ENCODE results near the gene TBC1D2.

The TBC1D2 gene

GRCh38 chr9:98302938-98303632, 47.6 kb upstream of the TBC1D2 start (continued):
- no peak for TF ChIP-seq RBAK (tag by site-specific recombination; IDR thresholded peaks at IDR 0.05)
- no peak for TF ChIP-seq ZNF19 (tag by site-specific recombination; IDR thresholded peaks at IDR 0.05; ENCODE audit: low read depth)
- TF ChIP-seq, protein P1, sequence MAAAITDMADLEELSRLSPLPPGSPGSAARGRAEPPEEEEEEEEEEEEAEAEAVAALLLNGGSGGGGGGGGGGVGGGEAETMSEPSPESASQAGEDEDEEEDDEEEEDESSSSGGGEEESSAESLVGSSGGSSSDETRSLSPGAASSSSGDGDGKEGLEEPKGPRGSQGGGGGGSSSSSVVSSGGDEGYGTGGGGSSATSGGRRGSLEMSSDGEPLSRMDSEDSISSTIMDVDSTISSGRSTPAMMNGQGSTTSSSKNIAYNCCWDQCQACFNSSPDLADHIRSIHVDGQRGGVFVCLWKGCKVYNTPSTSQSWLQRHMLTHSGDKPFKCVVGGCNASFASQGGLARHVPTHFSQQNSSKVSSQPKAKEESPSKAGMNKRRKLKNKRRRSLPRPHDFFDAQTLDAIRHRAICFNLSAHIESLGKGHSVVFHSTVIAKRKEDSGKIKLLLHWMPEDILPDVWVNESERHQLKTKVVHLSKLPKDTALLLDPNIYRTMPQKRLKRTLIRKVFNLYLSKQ (tag by site-specific recombination; IDR thresholded peaks at IDR 0.05; ENCODE audit: borderline replicate concordance): no peak
- TF ChIP-seq, protein P2, sequence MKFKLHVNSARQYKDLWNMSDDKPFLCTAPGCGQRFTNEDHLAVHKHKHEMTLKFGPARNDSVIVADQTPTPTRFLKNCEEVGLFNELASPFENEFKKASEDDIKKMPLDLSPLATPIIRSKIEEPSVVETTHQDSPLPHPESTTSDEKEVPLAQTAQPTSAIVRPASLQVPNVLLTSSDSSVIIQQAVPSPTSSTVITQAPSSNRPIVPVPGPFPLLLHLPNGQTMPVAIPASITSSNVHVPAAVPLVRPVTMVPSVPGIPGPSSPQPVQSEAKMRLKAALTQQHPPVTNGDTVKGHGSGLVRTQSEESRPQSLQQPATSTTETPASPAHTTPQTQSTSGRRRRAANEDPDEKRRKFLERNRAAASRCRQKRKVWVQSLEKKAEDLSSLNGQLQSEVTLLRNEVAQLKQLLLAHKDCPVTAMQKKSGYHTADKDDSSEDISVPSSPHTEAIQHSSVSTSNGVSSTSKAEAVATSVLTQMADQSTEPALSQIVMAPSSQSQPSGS (tag by site-specific recombination; IDR thresholded peaks at IDR 0.05; ENCODE audit: low read depth): no peak
- TF ChIP-seq ZNF114 (tag by site-specific recombination; IDR thresholded peaks at IDR 0.05): no peak
- no peak for TF ChIP-seq ZNF324 (tag by site-specific recombination; IDR thresholded peaks at IDR 0.05)
- no peak for TF ChIP-seq ZBTB20 (tag by site-specific recombination; IDR thresholded peaks at IDR 0.05)
- TF ChIP-seq REST (tag by site-specific recombination; IDR thresholded peaks at IDR 0.05): no peak
- TF ChIP-seq ZNF121 (tag by site-specific recombination; IDR thresholded peaks at IDR 0.05): no peak

- H3K36me3 ChIP-seq (ENCODE audit: control insufficient read depth in 2 of 2, insufficient read depth in 1 of 2, low read length in 2 of 2): no peaks in the 10 kb centered on the region
- H3K9me3 ChIP-seq (ENCODE audit: control insufficient read depth, insufficient read depth, low read depth, low read length): no peaks in the 10 kb centered on the region
- POLR2A ChIA-PET: no interaction called here
- H3K27ac ChIP-seq (ENCODE audit: extremely low read depth, low read depth, low read length): no peak overlapping the region
- TF ChIP-seq ZNF621 (tag by site-specific recombination; IDR thresholded peaks at IDR 0.05) (no peak), ZNF24 (tag by site-specific recombination; IDR thresholded peaks at IDR 0.05) (no peak), ZNF548 (tag by site-specific recombination; IDR thresholded peaks at IDR 0.05) (no peak), BCL11A (tag by site-specific recombination; IDR thresholded peaks at IDR 0.05; ENCODE audit: low read depth) (no peak), ZNF184 (tag by site-specific recombination; IDR thresholded peaks at IDR 0.05) (no peak), PRDM6 (tag by site-specific recombination; IDR thresholded peaks at IDR 0.05) (no peak), ZNF600 (tag by site-specific recombination; IDR thresholded peaks at IDR 0.05) (no peak)
- TF ChIP-seq, protein P3, sequence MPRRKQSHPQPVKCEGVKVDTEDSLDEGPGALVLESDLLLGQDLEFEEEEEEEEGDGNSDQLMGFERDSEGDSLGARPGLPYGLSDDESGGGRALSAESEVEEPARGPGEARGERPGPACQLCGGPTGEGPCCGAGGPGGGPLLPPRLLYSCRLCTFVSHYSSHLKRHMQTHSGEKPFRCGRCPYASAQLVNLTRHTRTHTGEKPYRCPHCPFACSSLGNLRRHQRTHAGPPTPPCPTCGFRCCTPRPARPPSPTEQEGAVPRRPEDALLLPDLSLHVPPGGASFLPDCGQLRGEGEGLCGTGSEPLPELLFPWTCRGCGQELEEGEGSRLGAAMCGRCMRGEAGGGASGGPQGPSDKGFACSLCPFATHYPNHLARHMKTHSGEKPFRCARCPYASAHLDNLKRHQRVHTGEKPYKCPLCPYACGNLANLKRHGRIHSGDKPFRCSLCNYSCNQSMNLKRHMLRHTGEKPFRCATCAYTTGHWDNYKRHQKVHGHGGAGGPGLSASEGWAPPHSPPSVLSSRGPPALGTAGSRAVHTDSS (tag by site-specific recombination; IDR thresholded peaks at IDR 0.05): no peak
- TF ChIP-seq, protein P4, sequence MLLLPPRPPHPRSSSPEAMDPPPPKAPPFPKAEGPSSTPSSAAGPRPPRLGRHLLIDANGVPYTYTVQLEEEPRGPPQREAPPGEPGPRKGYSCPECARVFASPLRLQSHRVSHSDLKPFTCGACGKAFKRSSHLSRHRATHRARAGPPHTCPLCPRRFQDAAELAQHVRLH (tag by site-specific recombination; IDR thresholded peaks at IDR 0.05): no peak
- TF ChIP-seq, protein P5, sequence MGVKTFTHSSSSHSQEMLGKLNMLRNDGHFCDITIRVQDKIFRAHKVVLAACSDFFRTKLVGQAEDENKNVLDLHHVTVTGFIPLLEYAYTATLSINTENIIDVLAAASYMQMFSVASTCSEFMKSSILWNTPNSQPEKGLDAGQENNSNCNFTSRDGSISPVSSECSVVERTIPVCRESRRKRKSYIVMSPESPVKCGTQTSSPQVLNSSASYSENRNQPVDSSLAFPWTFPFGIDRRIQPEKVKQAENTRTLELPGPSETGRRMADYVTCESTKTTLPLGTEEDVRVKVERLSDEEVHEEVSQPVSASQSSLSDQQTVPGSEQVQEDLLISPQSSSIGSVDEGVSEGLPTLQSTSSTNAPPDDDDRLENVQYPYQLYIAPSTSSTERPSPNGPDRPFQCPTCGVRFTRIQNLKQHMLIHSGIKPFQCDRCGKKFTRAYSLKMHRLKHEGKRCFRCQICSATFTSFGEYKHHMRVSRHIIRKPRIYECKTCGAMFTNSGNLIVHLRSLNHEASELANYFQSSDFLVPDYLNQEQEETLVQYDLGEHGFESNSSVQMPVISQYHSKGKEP (tag by site-specific recombination; IDR thresholded peaks at IDR 0.05): no peak
- no peaks in the 10 kb centered on the region for H3K4me1 ChIP-seq (ENCODE audit: control insufficient read depth, insufficient read depth, low read length)
- CTCF ChIA-PET: interaction anchor here (0.6 kb wide), 1 partner anchor 240 kb away, joined by 3 read pairs; no protein-coding TSS in a partner anchor
- no peak overlapping the region for H3K4me3 ChIP-seq (ENCODE audit: low read depth, low read length)
Observed at GRCh38 chr9:98302150-98302549, 46.7 kb upstream of the TBC1D2 start.
